Ammon's horn (tissue), 1 donor: ENCODE results near the gene NANOS2.

Experiments
- DNase-seq: peaks from one replicate; pipeline ENCODE4 v3.0.0-alpha.2; 2016; ENCODE audit warnings: low spot score

NANOS2 gene

DNA sequence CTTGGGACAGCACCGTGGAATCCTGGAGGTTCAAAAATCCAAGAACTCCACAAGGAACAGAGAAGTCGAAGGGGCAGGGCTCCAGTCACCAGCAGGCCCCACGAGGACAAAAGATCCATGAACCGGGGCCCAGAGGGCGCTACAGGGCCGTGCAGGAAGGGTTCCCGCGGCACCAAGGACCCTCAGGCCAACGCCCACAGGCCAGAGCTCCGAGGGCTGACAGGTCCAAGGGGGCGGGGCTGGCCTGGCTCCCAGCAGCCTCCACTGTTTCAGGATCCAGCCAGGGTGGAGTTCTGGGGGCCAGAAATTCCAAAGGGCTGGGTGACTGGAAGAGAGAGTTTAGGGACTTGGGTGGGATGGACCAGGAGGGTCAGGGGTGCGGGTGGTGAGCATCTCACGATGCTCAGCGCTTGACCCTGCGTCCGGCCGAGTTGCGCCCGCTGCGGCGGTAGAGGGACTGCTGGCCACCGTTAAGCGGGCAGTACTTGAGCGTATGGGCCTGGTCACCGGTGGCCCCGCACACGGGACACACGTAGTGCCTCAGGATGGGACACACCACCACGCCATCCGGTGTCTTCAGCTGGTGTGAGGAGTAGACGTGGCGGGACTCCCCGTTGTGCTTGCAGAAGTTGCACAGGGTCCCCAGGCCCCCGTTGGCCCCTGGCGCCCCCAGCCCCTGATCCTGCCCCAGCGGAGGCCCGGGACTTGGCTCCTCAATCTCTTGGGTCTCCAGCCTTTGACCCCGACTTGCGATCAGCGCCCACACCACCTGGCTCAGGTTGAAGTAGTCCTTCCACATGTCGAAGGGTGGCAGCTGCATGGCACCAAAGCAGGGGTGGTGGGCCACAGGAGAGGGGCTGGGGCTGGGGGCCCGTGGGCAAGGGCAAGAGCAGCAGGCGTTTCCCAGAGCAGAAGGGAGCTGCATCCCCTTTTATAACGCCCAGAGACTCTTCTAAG is at the start of gene NANOS2:
Gene NANOS2 (minus strand): TSS at position 905 of the 957 bp plus-strand sequence. CDS start 85 bp downstream, at position 820.
- no peak for DNase-seq

DNA sequence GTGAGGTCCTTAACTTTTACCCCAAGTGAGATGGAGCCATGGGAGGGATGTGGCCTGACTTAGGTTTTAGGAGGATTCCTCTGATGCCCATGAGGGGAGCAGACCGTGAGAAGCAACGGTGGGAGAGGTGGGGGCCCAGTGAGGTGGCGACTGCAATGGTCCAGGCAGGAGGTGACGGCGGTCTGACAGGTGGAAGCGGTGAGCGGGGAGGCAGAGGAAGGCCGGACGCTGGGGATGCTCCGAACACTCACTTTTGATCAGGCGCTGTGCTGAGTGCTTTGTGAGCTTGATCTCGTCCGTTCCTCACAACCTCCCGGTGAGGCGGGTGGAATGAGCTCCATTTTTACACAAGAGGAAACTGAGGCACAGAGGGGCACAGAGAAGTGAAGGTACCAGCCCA is 47.4 kb upstream of the NANOS2 start:
- no peak for DNase-seq

GRCh38 chr19:45960595-45961235 is 46.1 kb upstream of the NANOS2 start:
- no peak for DNase-seq

- DNase-seq: no peak
Measured at GRCh38 chr19:45959517-45960025, 45.0 kb upstream of the NANOS2 start.

GRCh38 chr19:45958769-45959516 is 44.4 kb upstream of the NANOS2 start:
- DNase-seq: no peak

DNA sequence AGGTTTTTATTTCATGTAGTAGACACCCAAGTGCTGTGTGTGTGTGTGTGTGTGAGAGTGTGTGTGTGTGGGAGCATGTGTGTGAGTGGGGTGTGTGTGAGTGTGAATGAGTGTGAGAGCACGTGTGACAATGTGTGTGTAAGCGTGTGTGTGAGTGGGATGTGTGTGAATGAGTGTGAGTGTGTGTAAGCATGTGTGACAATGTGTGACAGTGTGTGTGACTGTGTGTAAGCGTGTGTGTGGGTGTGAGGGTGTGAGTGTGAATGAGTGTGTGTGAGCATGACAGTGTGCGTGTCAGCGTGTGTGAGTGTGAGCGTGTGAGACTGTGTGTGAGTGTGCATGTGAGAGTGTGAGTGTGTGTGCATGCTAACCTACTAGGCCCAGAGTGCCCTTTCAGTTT is 43.7 kb upstream of the NANOS2 start:
- no peak for DNase-seq

- DNase-seq: peak; percentile 94
Measured at GRCh38 chr19:45955905-45956608, 41.5 kb upstream of the NANOS2 start.

- DNase-seq: peak; percentile 58
Measured at GRCh38 chr19:45954156-45954555, 39.6 kb upstream of the NANOS2 start.

- DNase-seq: no peak
Measured at GRCh38 chr19:45953676-45954075, 39.1 kb upstream of the NANOS2 start.

DNA sequence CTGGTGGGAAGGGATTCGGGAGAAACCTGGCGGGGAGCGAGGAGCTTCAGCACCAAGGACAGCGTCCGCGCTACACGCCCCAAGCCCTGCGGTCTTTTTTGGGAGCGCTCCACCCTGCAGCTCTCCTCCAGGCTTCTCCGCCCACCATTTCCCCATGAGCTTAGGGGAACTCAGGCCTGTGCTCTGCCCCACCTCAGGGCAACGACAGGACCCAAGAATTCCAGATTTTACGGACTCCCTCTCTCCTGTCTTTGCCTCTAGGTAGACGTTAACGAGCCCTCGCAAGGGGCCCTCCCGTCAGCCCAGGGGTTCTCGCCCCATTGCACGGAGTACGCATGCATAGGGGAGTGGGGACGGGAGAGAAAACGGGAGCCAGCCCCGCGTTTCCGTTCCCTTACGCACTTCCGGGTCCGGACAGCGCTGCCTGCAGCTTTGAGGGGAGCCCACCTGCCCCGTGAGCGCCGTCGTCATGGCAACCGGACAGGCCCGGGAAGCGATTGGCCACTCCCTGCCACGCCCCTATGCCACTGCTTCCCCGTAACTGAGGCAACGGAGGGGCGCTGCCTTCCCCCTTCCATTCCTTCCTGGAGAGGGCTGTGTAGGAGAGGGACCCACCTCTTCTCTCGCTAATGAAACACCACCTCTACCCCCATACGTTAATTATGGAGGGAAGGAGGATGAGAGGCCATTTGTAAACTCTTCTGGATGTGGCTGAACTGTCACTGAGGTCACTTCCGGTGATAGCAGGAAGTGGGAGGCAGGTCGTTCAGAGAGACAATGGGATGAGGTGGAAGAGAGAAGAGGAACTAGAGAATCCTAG is 38.3 kb upstream of the NANOS2 start:
- DNase-seq: no peak

DNA sequence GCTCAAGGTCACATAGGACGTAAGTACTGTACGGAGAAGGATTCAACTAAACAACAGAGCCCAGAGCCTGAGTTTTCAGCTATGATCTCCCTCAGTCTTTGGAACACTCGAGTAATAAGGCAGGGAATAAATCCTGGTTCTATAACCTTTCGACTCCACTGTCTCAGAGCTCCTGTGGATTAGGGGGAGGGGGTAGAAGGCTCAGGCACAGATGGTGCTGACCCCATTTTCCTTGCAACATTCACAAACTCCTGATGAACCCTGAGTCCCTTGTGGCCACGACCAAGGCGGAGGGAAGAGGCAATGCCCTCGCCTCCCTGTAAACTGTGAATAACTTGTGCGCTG is 37.7 kb upstream of the NANOS2 start:
- DNase-seq: no peak

DNA sequence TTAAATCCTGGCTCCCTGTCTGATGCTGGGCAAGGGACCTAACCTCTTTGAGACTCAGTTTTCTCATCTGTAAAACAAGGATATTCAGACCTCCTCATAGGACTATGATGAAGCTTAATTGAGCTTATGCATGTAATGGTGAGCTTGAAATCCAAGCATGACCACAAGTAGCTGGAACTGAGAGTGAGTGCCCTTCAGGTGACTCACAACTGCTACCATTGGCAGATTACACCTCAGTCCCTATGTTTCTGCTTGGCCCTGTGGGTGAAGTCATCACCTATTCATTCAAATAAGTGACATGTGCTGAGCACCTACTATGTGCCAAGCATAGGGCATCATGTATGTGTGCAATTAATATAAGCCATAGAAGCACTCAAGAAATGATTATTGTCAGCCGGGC is 33.3 kb upstream of the NANOS2 start:
- no peak for DNase-seq

- DNase-seq: no peak
Measured at GRCh38 chr19:45940515-45940805, 25.9 kb upstream of the NANOS2 start.

GRCh38 chr19:45939792-45940514 is 25.4 kb upstream of the NANOS2 start:
- no peak for DNase-seq

GRCh38 chr19:45938733-45939319 is 24.2 kb upstream of the NANOS2 start:
- no peak for DNase-seq

GRCh38 chr19:45935267-45935666 is 20.7 kb upstream of the NANOS2 start:
- DNase-seq: no peak

- no peak for DNase-seq
Measured at GRCh38 chr19:45934551-45935230, 20.1 kb upstream of the NANOS2 start.

GRCh38 chr19:45933759-45934158 is 19.2 kb upstream of the NANOS2 start:
- DNase-seq: no peak

DNA sequence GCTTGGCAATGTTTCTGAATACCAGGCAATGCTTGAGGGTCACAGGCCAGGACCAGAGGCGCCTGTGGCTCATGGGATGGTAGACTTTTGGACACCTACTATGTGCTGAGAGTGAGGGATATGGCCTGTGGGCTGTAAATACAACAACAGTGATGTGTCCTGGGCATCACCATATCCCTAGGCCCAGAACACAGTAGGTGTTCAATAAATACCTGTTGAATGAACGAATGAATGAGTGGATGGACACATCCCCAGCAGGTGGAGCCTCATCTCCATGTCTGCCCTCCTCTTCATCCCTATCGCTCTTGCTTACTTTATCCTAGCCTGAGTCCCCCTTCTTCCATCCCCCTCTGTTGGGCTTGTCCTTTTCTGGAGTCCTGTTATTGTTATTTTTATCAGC is 16.5 kb upstream of the NANOS2 start:
- no peak for DNase-seq
